GM18909 (cell line): ENCODE results near the gene POLR3E.

Experiments used
- ATAC-seq: cut with Tn5 transposase; IDR thresholded peaks from one replicate; pipeline ENCODE4 v1.9.1; 2021; ENCODE audit warnings: mild to moderate bottlenecking; ENCODE audit not compliant: unreplicated experiment, poor library complexity

Gene POLR3E

GRCh38 chr16:22380529-22380928 lies 83.3 kb downstream of the POLR3E start:
- ATAC-seq = no peak

DNA sequence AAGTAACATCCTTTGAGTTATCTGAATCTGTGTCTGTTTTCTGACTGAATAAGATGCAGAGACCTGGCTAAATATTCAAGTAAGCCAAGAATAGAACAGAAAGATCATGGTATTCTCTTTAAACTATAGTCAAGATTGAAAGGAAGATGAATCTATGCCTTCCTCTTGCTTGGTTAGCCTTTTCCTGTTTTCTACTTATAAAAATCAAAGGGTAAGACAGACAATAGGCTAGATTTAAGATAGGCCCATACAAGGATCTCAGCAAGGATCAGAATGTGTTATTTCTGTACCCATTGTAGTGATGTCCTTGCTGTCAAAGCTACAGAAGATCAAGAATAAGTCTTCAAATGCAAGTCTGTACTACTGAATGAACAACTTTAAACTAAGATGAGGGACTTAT lies 84.2 kb downstream of the POLR3E start:
- no peak for ATAC-seq

DNA sequence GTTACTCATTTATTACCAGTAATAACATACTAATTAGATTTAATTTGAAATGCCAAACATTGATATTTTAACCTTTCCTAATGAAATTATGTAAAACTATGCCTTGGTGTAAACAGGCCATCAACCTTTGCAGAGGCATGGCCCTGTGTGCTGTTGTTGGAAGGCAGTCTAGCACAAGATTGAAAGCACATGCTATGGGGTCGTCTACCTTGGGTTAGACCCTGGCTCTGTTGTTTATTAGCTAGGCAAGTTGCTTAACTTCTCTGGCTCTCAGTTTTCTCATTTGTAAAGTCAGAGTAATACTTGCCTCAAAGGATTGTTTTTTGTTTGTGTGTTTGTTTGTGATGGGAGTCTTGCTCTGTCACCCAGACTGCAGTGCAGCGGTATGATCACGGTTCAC lies 86.6 kb downstream of the POLR3E start:
- ATAC-seq = no peak
